ENCODE results near the gene EPS8.

GRCh38 chr12:15726027-15726877 is 62.9 kb downstream of the EPS8 start:
- TF ChIP-seq POLR2A (IDR thresholded peaks at IDR 0.05) = no peak
- TF ChIP-seq CTCF (IDR thresholded peaks at IDR 0.05) = no peak
